T-helper 2 cell treated with Interferon-gamma antibody and Interleukin-4, amounts not matched to agents 5 μg/mL and 100 μg/mL, for 36 hours (primary cell): ENCODE measurements around the gene FAM135A.

Source experiments
- DNase-seq: peaks from one replicate; pipeline ENCODE4 v3.0.0; 2021; ENCODE audit warnings: low spot score
- H3K27ac Mint-ChIP-seq: one replicate; pipeline ENCODE4 v1.8.0; 2021; ENCODE audit warnings: mild to moderate bottlenecking, mixed read lengths
- H3K27me3 Mint-ChIP-seq: one replicate; pipeline ENCODE4 v1.8.0; 2021; ENCODE audit warnings: low read depth, mixed read lengths
- H3K36me3 Mint-ChIP-seq: one replicate; pipeline ENCODE4 v1.8.0; 2021; ENCODE audit warnings: low read depth, mixed read lengths
- H3K4me1 Mint-ChIP-seq: one replicate; pipeline ENCODE4 v1.8.0; 2021; ENCODE audit warnings: low read depth, mixed read lengths
- H3K4me3 Mint-ChIP-seq: one replicate; pipeline ENCODE4 v1.8.0; 2022; ENCODE audit warnings: mild to moderate bottlenecking, moderate library complexity, mixed read lengths
- H3K9me3 Mint-ChIP-seq: one replicate; pipeline ENCODE4 v1.8.0; 2021; ENCODE audit warnings: mixed read lengths

The FAM135A gene

GRCh38 chr6:70385901-70386300 lies 27.4 kb upstream of the FAM135A start:
- H3K27me3 Mint-ChIP-seq, result peaks cover 3% of the 10 kb centered on the region
- H3K9me3 Mint-ChIP-seq, result no peaks in the 10 kb centered on the region
- no peak overlapping the region for H3K4me3 Mint-ChIP-seq
- no peak for DNase-seq
- no peaks in the 10 kb centered on the region for H3K36me3 Mint-ChIP-seq
- H3K27ac Mint-ChIP-seq, result no peak overlapping the region
- H3K4me1 Mint-ChIP-seq, result no peaks in the 10 kb centered on the region

GRCh38 chr6:70388814-70389213 lies 24.5 kb upstream of the FAM135A start:
- Mint-ChIP-seq H3K27ac (no peak overlapping the region), H3K36me3 (no peaks in the 10 kb centered on the region), H3K4me1 (no peaks in the 10 kb centered on the region), H3K4me3 (no peak overlapping the region), H3K9me3 (no peaks in the 10 kb centered on the region), H3K27me3 (peaks cover 7% of the 10 kb centered on the region)
- DNase-seq, result no peak

- Mint-ChIP-seq H3K27ac (no peak overlapping the region), H3K36me3 (no peaks in the 10 kb centered on the region), H3K4me3 (no peak overlapping the region), H3K27me3 (peaks cover 7% of the 10 kb centered on the region), H3K9me3 (no peaks in the 10 kb centered on the region), H3K4me1 (no peaks in the 10 kb centered on the region)
- no peak for DNase-seq
Measured at GRCh38 chr6:70389261-70389660, 24.0 kb upstream of the FAM135A start.

GRCh38 chr6:70390067-70390466 lies 23.2 kb upstream of the FAM135A start:
- H3K36me3 Mint-ChIP-seq, result no peaks in the 10 kb centered on the region
- no peak overlapping the region for H3K4me3 Mint-ChIP-seq
- H3K27me3 Mint-ChIP-seq, result peaks cover 7% of the 10 kb centered on the region
- H3K27ac Mint-ChIP-seq, result no peak overlapping the region
- H3K9me3 Mint-ChIP-seq, result no peaks in the 10 kb centered on the region
- no peak for DNase-seq
- H3K4me1 Mint-ChIP-seq, result no peaks in the 10 kb centered on the region

GRCh38 chr6:70391492-70391891 lies 21.8 kb upstream of the FAM135A start:
- Mint-ChIP-seq H3K27me3 (peaks cover 10% of the 10 kb centered on the region), H3K9me3 (no peaks in the 10 kb centered on the region), H3K4me3 (no peak overlapping the region), H3K36me3 (no peaks in the 10 kb centered on the region), H3K4me1 (no peaks in the 10 kb centered on the region), H3K27ac (no peak overlapping the region)
- DNase-seq, result no peak

GRCh38 chr6:70394518-70395300 lies 18.6 kb upstream of the FAM135A start:
- no peak for DNase-seq
- Mint-ChIP-seq H3K4me3 (no peak overlapping the region), H3K36me3 (no peaks in the 10 kb centered on the region), H3K9me3 (no peaks in the 10 kb centered on the region), H3K27ac (no peak overlapping the region), H3K27me3 (peaks cover 22% of the 10 kb centered on the region), H3K4me1 (no peaks in the 10 kb centered on the region)

- Mint-ChIP-seq H3K4me3 (no peak overlapping the region), H3K27ac (no peak overlapping the region), H3K36me3 (no peaks in the 10 kb centered on the region), H3K4me1 (no peaks in the 10 kb centered on the region), H3K9me3 (no peaks in the 10 kb centered on the region), H3K27me3 (peaks cover 21% of the 10 kb centered on the region)
- DNase-seq, result no peak
Measured at GRCh38 chr6:70395301-70395672, 18.0 kb upstream of the FAM135A start.

GRCh38 chr6:70396163-70396562 lies 17.1 kb upstream of the FAM135A start:
- Mint-ChIP-seq H3K36me3 (no peaks in the 10 kb centered on the region), H3K27me3 (peaks cover 21% of the 10 kb centered on the region), H3K27ac (no peak overlapping the region), H3K4me1 (no peaks in the 10 kb centered on the region), H3K9me3 (no peaks in the 10 kb centered on the region), H3K4me3 (no peak overlapping the region)
- no peak for DNase-seq

- no peak for DNase-seq
- Mint-ChIP-seq H3K9me3 (no peaks in the 10 kb centered on the region), H3K4me1 (no peaks in the 10 kb centered on the region)
Measured at GRCh38 chr6:70396796-70397729, 16.2 kb upstream of the FAM135A start.

GRCh38 chr6:70398783-70399728 lies 14.3 kb upstream of the FAM135A start:
- H3K27me3 Mint-ChIP-seq, result peaks cover 23% of the 10 kb centered on the region
- H3K27ac Mint-ChIP-seq, result no peak overlapping the region
- H3K9me3 Mint-ChIP-seq, result no peaks in the 10 kb centered on the region
- no peak overlapping the region for H3K4me3 Mint-ChIP-seq
- H3K36me3 Mint-ChIP-seq, result no peaks in the 10 kb centered on the region
- no peaks in the 10 kb centered on the region for H3K4me1 Mint-ChIP-seq
- no peak for DNase-seq

More at GRCh38 chr6:70396796-70397729, 16.2 kb upstream of the FAM135A start:
- no peak overlapping the region for H3K27ac Mint-ChIP-seq
- no peaks in the 10 kb centered on the region for H3K36me3 Mint-ChIP-seq
- H3K4me3 Mint-ChIP-seq, result no peak overlapping the region
- peaks cover 24% of the 10 kb centered on the region for H3K27me3 Mint-ChIP-seq

- no peaks in the 10 kb centered on the region for H3K36me3 Mint-ChIP-seq
- peaks cover 23% of the 10 kb centered on the region for H3K27me3 Mint-ChIP-seq
- H3K27ac Mint-ChIP-seq, result no peak overlapping the region
- no peaks in the 10 kb centered on the region for H3K9me3 Mint-ChIP-seq
- DNase-seq, result no peak
- no peaks in the 10 kb centered on the region for H3K4me1 Mint-ChIP-seq
- no peak overlapping the region for H3K4me3 Mint-ChIP-seq
Measured at GRCh38 chr6:70404658-70405057, 8.7 kb upstream of the FAM135A start.

- DNase-seq, result no peak
- peaks cover 11% of the 10 kb centered on the region for H3K4me1 Mint-ChIP-seq
- peaks cover 25% of the 10 kb centered on the region for H3K27me3 Mint-ChIP-seq
- H3K9me3 Mint-ChIP-seq, result no peaks in the 10 kb centered on the region
- H3K36me3 Mint-ChIP-seq, result peaks cover 1% of the 10 kb centered on the region
- no peak overlapping the region for H3K4me3 Mint-ChIP-seq
- H3K27ac Mint-ChIP-seq, result no peak overlapping the region
Measured at GRCh38 chr6:70409216-70409615, 4.1 kb upstream of the FAM135A start.

- peaks cover 20% of the 10 kb centered on the region for H3K27me3 Mint-ChIP-seq
- peak overlapping the region; percentile 93 for H3K4me3 Mint-ChIP-seq
- no peak overlapping the region for H3K27ac Mint-ChIP-seq
- peaks cover 20% of the 10 kb centered on the region for H3K4me1 Mint-ChIP-seq
- no peak for DNase-seq
- peaks cover 1% of the 10 kb centered on the region for H3K36me3 Mint-ChIP-seq
- no peaks in the 10 kb centered on the region for H3K9me3 Mint-ChIP-seq
Measured at GRCh38 chr6:70411542-70412251, 1.6 kb upstream of the FAM135A start.
